IPS-11a (cell line): ENCODE measurements around the gene MAP4K2.

Experiments used
- H3K4me3 ChIP-seq: one replicate; pipeline ENCODE4 v1.5.1; 2013; ENCODE audit warnings: low read depth, low read length, control low read depth

The MAP4K2 gene

GRCh38 chr11:64814712-64815187, 11.7 kb upstream of the MAP4K2 start:
- no peak overlapping the region for H3K4me3 ChIP-seq

- H3K4me3 ChIP-seq: no peak overlapping the region
These were observed 10.8 kb upstream of the MAP4K2 start for GRCh38 chr11:64813826-64814225.

GRCh38 chr11:64810891-64811272, 7.9 kb upstream of the MAP4K2 start:
- H3K4me3 ChIP-seq: peak overlapping the region; percentile 35

- H3K4me3 ChIP-seq: peak within 1 kb of the TSS; percentile 78
These were observed 7.4 kb upstream of the MAP4K2 start, which contains the start of gene MEN1 for GRCh38 chr11:64810271-64810890. Gene MEN1, minus strand, starts transcription at chr11:64810551. Its CDS starts 442 bp downstream, at chr11:64810109.

GRCh38 chr11:64809781-64810241, 6.8 kb upstream of the MAP4K2 start:
- peak overlapping the region; percentile 78 for H3K4me3 ChIP-seq

- H3K4me3 ChIP-seq: no peak overlapping the region
These were observed 2.5 kb upstream of the MAP4K2 start for GRCh38 chr11:64805481-64805880.

GRCh38 chr11:64804346-64805210, 1.6 kb upstream of the MAP4K2 start:
- H3K4me3 ChIP-seq: no peak overlapping the region

GRCh38 chr11:64803846-64804345, 882 bp upstream of the MAP4K2 start:
- peak overlapping the region; percentile 53 for H3K4me3 ChIP-seq

- H3K4me3 ChIP-seq: peak overlapping the region; percentile 45
These were observed 450 bp downstream of the MAP4K2 start for GRCh38 chr11:64802370-64803157.

- no peak overlapping the region for H3K4me3 ChIP-seq
These were observed 1.2 kb downstream of the MAP4K2 start for GRCh38 chr11:64801561-64802369.

- H3K4me3 ChIP-seq: no peak overlapping the region
These were observed 1.9 kb downstream of the MAP4K2 start for GRCh38 chr11:64801158-64801464.

GRCh38 chr11:64800303-64801157, 2.5 kb downstream of the MAP4K2 start:
- H3K4me3 ChIP-seq: no peak overlapping the region

GRCh38 chr11:64799623-64800302, 3.3 kb downstream of the MAP4K2 start:
- no peak overlapping the region for H3K4me3 ChIP-seq

GRCh38 chr11:64799256-64799622, 3.8 kb downstream of the MAP4K2 start:
- no peak overlapping the region for H3K4me3 ChIP-seq

- no peak overlapping the region for H3K4me3 ChIP-seq
These were observed 6.1 kb downstream of the MAP4K2 start for GRCh38 chr11:64796757-64797541.

GRCh38 chr11:64796047-64796756, 6.8 kb downstream of the MAP4K2 start:
- H3K4me3 ChIP-seq: no peak overlapping the region

- H3K4me3 ChIP-seq: no peak overlapping the region
These were observed 8.5 kb downstream of the MAP4K2 start for GRCh38 chr11:64794526-64794925.
